H1 (cell line): ENCODE results near the gene ASTN2. TPM values are rescaled to one million over a fixed set of nuclear protein-coding genes. Genes with fewer than 3 reads are reported as not detected.

Source experiments
- CTCF ChIP-seq, 3 experiments: IDR thresholded peaks; 1 replicate in 2 of 3; 2 replicates in 1 of 3; pipeline versions ENCODE4 v1.5.1 to v1.6.1; 2011; ENCODE audit warnings: low read length in 3 of 3, mild to moderate bottlenecking in 3 of 3, inconsistent platforms in 2 of 3, low read depth in 1 of 3, moderate library complexity in 1 of 3; ENCODE audit not compliant: insufficient read depth in 1 of 3; ENCODE audit errors: control extremely low read depth in 1 of 3
- GTF2F1 ChIP-seq: IDR thresholded peaks from 2 replicates; pipeline ENCODE4 v1.6.1; 2012; ENCODE audit warnings: low read depth, low read length, improper control_type of control experiment, borderline replicate concordance
- RAD21 ChIP-seq, 2 experiments: IDR thresholded peaks in 1 of 2; conservative IDR thresholded peaks in 1 of 2; 2 replicates each; pipeline ENCODE4 v1.6.1; 2011; ENCODE audit warnings: low read depth in 2 of 2, low read length in 2 of 2, improper control_type of control experiment in 1 of 2, inconsistent platforms in 1 of 2, mild to moderate bottlenecking in 1 of 2, moderate library complexity in 1 of 2
- TBP ChIP-seq: IDR thresholded peaks from 2 replicates; pipeline ENCODE4 v1.6.1; 2011; ENCODE audit warnings: low read depth, low read length, improper control_type of control experiment
- polyA plus RNA-seq, 7 experiments: library from polyadenylated mRNA; depleted of rRNA in 3 of 7; stranded (reverse) in 5 of 7; unstranded in 2 of 7; fragments of >200 nt in 5 of 7; fragments of 200-250 nt in 2 of 7; gene quantifications; 1 replicate in 5 of 7; 2 replicates in 1 of 7; 4 replicates in 1 of 7; pipeline versions ENCODE4 v1.2.1 to v1.2.3, GENCODE V29; 2011 to 2013; ENCODE audit warnings: missing spikeins in 2 of 7, mixed read lengths in 2 of 7
- total RNA-seq: library from RNA; stranded (reverse); fragmentation: NEBNext Ultra II Directional; extraction: Animal tissue kit (Norgen Biotek cat#: 25700); gene quantifications from 2 replicates; pipeline ENCODE4 v1.2.1, GENCODE V29; 2021

Gene ASTN2
- total and polyA plus RNA-seq, 2 of the 8 experiments (the other 6 are each of a cell fraction or from before 2014, with no cell fraction given) = 8.2 to 13.7 TPM

GRCh38 chr9:116910201-116910600 is 504.7 kb downstream of the ASTN2 start (continued):
- TF ChIP-seq CTCF (IDR thresholded peaks at IDR 0.05; ENCODE audit: control extremely low read depth in 1 of 3, insufficient read depth in 1 of 3, low read depth in 1 of 3, low read length in 3 of 3) (peak; percentile 23 to 37 (median 30); a peak in 3 of 4 replicates), TBP (no peak), RAD21 (IDR thresholded peaks at IDR 0.05 in 1 of 2, conservative IDR thresholded peaks at IDR 0.05 in 1 of 2; ENCODE audit: low read depth in 2 of 2, low read length in 2 of 2) (peak; percentile 58 to 72), GTF2F1 (no peak)
- TF ChIP-seq, all 59 proteins: peak for 2
